WTC11 (cell line): ENCODE data around the gene TMEM144. TPM values are rescaled to one million over a fixed set of nuclear protein-coding genes. Genes with fewer than 3 reads are reported as not detected.

Experiments used
- ATAC-seq: fragments of 200-7000 bp; cut with Tn5 transposase; 2 replicates; pipeline ENCODE4 v1.10.0; 2021; ENCODE audit warnings: mild to moderate bottlenecking, moderate library complexity
- CTCF ChIA-PET: fragments of 300-600 bp; sonication (Branson Sonifier 250); formaldehyde crosslinking; loops from one replicate; lab custom pipeline; 2021; ENCODE audit warnings: antibody characterized with exemption; lab: Charles Lee
- POLR2A ChIA-PET: fragments of 350-600 bp; sonication (Branson Sonifier 250); formaldehyde crosslinking; loops from one replicate; lab custom pipeline; 2021; ENCODE audit warnings: antibody characterized with exemption; lab: Charles Lee
- DNase-seq: peaks from one replicate; pipeline ENCODE4 v3.0.0; 2021; ENCODE audit warnings: low spot score
- H3K27ac Mint-ChIP-seq: 2 replicates; pipeline ENCODE4 v1.8.0; 2021; ENCODE audit warnings: mixed read lengths
- H3K27me3 Mint-ChIP-seq: 2 replicates; pipeline ENCODE4 v1.8.0; 2021; ENCODE audit warnings: low read depth, mild to moderate bottlenecking, moderate library complexity, mixed read lengths
- H3K36me3 Mint-ChIP-seq: 2 replicates; pipeline ENCODE4 v1.8.0; 2021; ENCODE audit warnings: mixed read lengths
- H3K4me1 Mint-ChIP-seq: 2 replicates; pipeline ENCODE4 v1.8.0; 2022; ENCODE audit warnings: mixed read lengths
- H3K4me3 Mint-ChIP-seq: 2 replicates; pipeline ENCODE4 v1.8.0; 2021; ENCODE audit warnings: mild to moderate bottlenecking, moderate library complexity, mixed read lengths
- H3K9me3 Mint-ChIP-seq: 2 replicates; pipeline ENCODE4 v1.8.0; 2021; ENCODE audit warnings: mixed read lengths
- FOXK1 ChIP-seq: sonication (generic); formaldehyde crosslinking; IDR thresholded peaks from 2 replicates; pipeline ENCODE4 v1.8.0; 2022; ENCODE audit warnings: mild to moderate bottlenecking, moderate library complexity, missing genetic modification reagents
- GTF2I ChIP-seq: fragments of 250-450 bp; sonication (Bioruptor Pico); conservative IDR thresholded peaks from 2 replicates; pipeline ENCODE4 v1.4.0; 2021; ENCODE audit warnings: mild to moderate bottlenecking
- NFYB ChIP-seq: sonication (generic); formaldehyde crosslinking; conservative IDR thresholded peaks from 2 replicates; pipeline ENCODE4 v1.8.0; 2022; ENCODE audit warnings: low read depth, missing genetic modification reagents
- NR3C1 ChIP-seq: sonication (generic); formaldehyde crosslinking; conservative IDR thresholded peaks from 2 replicates; pipeline ENCODE4 v1.8.1; 2023; ENCODE audit warnings: low read depth, mild to moderate bottlenecking, missing genetic modification reagents
- PRRX2 ChIP-seq: fragments of 250-450 bp; sonication (Bioruptor Pico); IDR thresholded peaks from 2 replicates; pipeline ENCODE4 v1.8.0; 2021; ENCODE audit warnings: mild to moderate bottlenecking
- RORB ChIP-seq: fragments of 250-450 bp; sonication (Bioruptor Pico); IDR thresholded peaks from 2 replicates; pipeline ENCODE4 v1.9.0; 2021; ENCODE audit warnings: mild to moderate bottlenecking
- ZNF219 ChIP-seq: sonication (generic); formaldehyde crosslinking; IDR thresholded peaks from 2 replicates; pipeline ENCODE4 v1.8.0; 2023; ENCODE audit warnings: missing genetic modification reagents, mild to moderate bottlenecking, borderline replicate concordance
- ZNF423 ChIP-seq: fragments of 250-450 bp; sonication (Bioruptor Pico); IDR thresholded peaks from 2 replicates; pipeline ENCODE4 v2.1.2; 2022; ENCODE audit warnings: mild to moderate bottlenecking, moderate library complexity
- total RNA-seq: library from RNA; stranded (reverse); gene quantifications from 3 replicates; pipeline ENCODE4 v1.2.3, GENCODE V29; 2021
- TF ChIP-seq, protein P1 (sequence below): sonication (generic); formaldehyde crosslinking; IDR thresholded peaks from 2 replicates; pipeline ENCODE4 v1.8.0; 2023; ENCODE audit warnings: missing genetic modification reagents, mild to moderate bottlenecking, borderline replicate concordance
- TF ChIP-seq, protein P2 (sequence below): sonication (generic); formaldehyde crosslinking; IDR thresholded peaks from 2 replicates; pipeline ENCODE4 v1.8.1; 2023; ENCODE audit warnings: mild to moderate bottlenecking, moderate library complexity, missing genetic modification reagents
- TF ChIP-seq, protein P3 (sequence below): sonication (generic); formaldehyde crosslinking; IDR thresholded peaks from 2 replicates; pipeline ENCODE4 v1.8.1; 2022; ENCODE audit warnings: low read depth, mild to moderate bottlenecking, moderate library complexity, missing genetic modification reagents, borderline replicate concordance
- TF ChIP-seq, protein P4 (sequence below): fragments of 200-600 bp; IDR thresholded peaks from 2 replicates; pipeline ENCODE4 v1.8.0; 2022; ENCODE audit warnings: antibody characterized with exemption
- TF ChIP-seq, protein P5 (sequence below): fragments of 250-450 bp; sonication (Bioruptor Pico); IDR thresholded peaks from 2 replicates; pipeline ENCODE4 v1.9.0; 2021; ENCODE audit warnings: moderate library complexity, mild to moderate bottlenecking, inconsistent platforms, borderline replicate concordance
- TF ChIP-seq, protein P6 (sequence below): fragments of 250-450 bp; sonication (Bioruptor Pico); IDR thresholded peaks from 2 replicates; pipeline ENCODE4 v1.9.0; 2021; ENCODE audit warnings: mild to moderate bottlenecking

Gene TMEM144
- total RNA-seq, 1 experiment from 2014 or later, result 3.8 TPM

DNA sequence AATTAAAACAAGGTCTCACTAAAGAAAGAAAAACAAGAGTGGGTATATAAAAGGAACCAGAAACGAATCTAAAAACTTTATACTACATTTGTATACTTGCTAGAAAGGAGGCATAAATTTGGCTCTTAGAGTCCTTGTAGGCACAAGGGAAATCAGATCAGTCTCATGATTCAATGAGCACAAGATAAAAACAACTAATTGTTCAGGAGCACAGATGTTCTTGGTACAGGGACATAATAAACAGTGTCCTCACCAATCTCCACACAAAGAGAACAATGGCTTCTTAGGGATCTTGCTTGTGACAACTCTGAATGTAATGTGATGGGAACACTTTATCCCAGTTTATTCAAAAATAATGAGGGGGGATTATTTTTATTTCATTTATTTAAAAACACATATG is 28.3 kb downstream of the TMEM144 start (continued):
- TF ChIP-seq, protein P1, sequence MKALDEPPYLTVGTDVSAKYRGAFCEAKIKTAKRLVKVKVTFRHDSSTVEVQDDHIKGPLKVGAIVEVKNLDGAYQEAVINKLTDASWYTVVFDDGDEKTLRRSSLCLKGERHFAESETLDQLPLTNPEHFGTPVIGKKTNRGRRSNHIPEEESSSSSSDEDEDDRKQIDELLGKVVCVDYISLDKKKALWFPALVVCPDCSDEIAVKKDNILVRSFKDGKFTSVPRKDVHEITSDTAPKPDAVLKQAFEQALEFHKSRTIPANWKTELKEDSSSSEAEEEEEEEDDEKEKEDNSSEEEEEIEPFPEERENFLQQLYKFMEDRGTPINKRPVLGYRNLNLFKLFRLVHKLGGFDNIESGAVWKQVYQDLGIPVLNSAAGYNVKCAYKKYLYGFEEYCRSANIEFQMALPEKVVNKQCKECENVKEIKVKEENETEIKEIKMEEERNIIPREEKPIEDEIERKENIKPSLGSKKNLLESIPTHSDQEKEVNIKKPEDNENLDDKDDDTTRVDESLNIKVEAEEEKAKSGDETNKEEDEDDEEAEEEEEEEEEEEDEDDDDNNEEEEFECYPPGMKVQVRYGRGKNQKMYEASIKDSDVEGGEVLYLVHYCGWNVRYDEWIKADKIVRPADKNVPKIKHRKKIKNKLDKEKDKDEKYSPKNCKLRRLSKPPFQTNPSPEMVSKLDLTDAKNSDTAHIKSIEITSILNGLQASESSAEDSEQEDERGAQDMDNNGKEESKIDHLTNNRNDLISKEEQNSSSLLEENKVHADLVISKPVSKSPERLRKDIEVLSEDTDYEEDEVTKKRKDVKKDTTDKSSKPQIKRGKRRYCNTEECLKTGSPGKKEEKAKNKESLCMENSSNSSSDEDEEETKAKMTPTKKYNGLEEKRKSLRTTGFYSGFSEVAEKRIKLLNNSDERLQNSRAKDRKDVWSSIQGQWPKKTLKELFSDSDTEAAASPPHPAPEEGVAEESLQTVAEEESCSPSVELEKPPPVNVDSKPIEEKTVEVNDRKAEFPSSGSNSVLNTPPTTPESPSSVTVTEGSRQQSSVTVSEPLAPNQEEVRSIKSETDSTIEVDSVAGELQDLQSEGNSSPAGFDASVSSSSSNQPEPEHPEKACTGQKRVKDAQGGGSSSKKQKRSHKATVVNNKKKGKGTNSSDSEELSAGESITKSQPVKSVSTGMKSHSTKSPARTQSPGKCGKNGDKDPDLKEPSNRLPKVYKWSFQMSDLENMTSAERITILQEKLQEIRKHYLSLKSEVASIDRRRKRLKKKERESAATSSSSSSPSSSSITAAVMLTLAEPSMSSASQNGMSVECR, result no peak
- TF ChIP-seq GTF2I (CRISPR knock-in tag), result no peak

DNA sequence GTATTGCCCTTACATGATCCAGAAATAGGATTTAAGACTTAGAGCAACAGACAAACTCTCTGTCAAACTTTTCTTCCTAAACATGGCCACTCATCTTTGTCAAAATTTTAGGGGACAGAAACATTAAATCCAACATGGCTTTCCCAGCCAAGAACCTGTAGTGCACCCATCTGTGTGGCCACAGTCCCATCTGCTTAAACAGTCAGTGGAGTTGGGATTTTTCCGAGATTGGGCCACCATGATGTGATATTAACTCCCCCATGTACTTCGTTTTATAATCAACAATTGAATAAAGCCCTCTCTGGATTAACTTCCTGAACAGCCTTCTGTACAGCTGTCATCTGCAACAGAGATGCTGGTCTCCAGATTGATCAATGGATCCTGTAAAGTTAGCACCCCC is 28.9 kb downstream of the TMEM144 start:
- ATAC-seq (no peak), DNase-seq (no peak)
- Mint-ChIP-seq H3K36me3 (no peaks in the 10 kb centered on the region), H3K27me3 (no peaks in the 10 kb centered on the region), H3K9me3 (no peaks in the 10 kb centered on the region), H3K27ac (no peak overlapping the region), H3K4me3 (no peak overlapping the region), H3K4me1 (peaks cover 15% of the 10 kb centered on the region)
- POLR2A ChIA-PET, result no interaction called here
- TF ChIP-seq NR3C1 (CRISPR knock-in tag), result no peak
- TF ChIP-seq, protein P2, sequence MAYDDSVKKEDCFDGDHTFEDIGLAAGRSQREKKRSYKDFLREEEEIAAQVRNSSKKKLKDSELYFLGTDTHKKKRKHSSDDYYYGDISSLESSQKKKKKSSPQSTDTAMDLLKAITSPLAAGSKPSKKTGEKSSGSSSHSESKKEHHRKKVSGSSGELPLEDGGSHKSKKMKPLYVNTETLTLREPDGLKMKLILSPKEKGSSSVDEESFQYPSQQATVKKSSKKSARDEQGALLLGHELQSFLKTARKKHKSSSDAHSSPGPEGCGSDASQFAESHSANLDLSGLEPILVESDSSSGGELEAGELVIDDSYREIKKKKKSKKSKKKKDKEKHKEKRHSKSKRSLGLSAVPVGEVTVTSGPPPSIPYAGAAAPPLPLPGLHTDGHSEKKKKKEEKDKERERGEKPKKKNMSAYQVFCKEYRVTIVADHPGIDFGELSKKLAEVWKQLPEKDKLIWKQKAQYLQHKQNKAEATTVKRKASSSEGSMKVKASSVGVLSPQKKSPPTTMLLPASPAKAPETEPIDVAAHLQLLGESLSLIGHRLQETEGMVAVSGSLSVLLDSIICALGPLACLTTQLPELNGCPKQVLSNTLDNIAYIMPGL (CRISPR knock-in tag), result no peak
- TF ChIP-seq, protein P3, sequence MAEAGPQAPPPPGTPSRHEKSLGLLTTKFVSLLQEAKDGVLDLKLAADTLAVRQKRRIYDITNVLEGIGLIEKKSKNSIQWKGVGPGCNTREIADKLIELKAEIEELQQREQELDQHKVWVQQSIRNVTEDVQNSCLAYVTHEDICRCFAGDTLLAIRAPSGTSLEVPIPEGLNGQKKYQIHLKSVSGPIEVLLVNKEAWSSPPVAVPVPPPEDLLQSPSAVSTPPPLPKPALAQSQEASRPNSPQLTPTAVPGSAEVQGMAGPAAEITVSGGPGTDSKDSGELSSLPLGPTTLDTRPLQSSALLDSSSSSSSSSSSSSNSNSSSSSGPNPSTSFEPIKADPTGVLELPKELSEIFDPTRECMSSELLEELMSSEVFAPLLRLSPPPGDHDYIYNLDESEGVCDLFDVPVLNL (CRISPR knock-in tag), result no peak
- TF ChIP-seq, protein P1, result no peak
- TF ChIP-seq, protein P4, sequence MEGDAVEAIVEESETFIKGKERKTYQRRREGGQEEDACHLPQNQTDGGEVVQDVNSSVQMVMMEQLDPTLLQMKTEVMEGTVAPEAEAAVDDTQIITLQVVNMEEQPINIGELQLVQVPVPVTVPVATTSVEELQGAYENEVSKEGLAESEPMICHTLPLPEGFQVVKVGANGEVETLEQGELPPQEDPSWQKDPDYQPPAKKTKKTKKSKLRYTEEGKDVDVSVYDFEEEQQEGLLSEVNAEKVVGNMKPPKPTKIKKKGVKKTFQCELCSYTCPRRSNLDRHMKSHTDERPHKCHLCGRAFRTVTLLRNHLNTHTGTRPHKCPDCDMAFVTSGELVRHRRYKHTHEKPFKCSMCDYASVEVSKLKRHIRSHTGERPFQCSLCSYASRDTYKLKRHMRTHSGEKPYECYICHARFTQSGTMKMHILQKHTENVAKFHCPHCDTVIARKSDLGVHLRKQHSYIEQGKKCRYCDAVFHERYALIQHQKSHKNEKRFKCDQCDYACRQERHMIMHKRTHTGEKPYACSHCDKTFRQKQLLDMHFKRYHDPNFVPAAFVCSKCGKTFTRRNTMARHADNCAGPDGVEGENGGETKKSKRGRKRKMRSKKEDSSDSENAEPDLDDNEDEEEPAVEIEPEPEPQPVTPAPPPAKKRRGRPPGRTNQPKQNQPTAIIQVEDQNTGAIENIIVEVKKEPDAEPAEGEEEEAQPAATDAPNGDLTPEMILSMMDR, result no peak
- CTCF ChIA-PET, result no interaction called here

DNA sequence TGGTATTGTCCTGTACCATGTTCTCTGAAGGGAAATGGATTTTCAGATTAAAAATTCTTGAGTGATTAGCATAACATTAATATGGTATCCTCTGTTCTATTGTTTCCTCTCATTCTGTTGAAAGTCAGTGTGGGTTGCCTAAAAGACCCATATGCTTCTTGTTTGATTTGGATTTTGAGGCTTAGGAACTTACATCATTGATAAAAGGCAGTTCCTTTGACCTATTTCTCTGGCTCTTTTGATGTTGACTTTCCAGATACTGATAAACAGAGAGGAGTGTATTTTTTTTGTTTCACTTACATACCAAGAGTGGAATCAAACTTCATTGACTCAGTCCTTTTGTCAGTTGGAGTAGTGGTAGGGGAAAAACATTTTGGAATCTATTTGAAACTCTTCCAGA is 32.8 kb downstream of the TMEM144 start:
- peaks cover 23% of the 10 kb centered on the region for H3K4me1 Mint-ChIP-seq
- no peaks in the 10 kb centered on the region for H3K36me3 Mint-ChIP-seq
- ATAC-seq (no peak), DNase-seq (no peak)
- H3K9me3 Mint-ChIP-seq, result peaks cover 4% of the 10 kb centered on the region; the same call in 1 of the 2 replicates
- POLR2A ChIA-PET, result no interaction called here
- peak overlapping the region; percentile 69 for H3K27ac Mint-ChIP-seq
- CTCF ChIA-PET, result no interaction called here
- no peaks in the 10 kb centered on the region for H3K27me3 Mint-ChIP-seq
- no peak overlapping the region for H3K4me3 Mint-ChIP-seq
- TF ChIP-seq PRRX2 (CRISPR knock-in tag), result no peak
- TF ChIP-seq, protein P5, sequence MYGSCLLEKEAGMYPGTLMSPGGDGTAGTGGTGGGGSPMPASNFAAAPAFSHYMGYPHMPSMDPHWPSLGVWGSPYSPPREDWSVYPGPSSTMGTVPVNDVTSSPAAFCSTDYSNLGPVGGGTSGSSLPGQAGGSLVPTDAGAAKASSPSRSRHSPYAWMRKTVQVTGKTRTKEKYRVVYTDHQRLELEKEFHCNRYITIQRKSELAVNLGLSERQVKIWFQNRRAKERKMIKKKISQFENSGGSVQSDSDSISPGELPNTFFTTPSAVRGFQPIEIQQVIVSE (CRISPR knock-in tag), result no peak
- no peak for TF ChIP-seq RORB (CRISPR knock-in tag)
- TF ChIP-seq, protein P6, sequence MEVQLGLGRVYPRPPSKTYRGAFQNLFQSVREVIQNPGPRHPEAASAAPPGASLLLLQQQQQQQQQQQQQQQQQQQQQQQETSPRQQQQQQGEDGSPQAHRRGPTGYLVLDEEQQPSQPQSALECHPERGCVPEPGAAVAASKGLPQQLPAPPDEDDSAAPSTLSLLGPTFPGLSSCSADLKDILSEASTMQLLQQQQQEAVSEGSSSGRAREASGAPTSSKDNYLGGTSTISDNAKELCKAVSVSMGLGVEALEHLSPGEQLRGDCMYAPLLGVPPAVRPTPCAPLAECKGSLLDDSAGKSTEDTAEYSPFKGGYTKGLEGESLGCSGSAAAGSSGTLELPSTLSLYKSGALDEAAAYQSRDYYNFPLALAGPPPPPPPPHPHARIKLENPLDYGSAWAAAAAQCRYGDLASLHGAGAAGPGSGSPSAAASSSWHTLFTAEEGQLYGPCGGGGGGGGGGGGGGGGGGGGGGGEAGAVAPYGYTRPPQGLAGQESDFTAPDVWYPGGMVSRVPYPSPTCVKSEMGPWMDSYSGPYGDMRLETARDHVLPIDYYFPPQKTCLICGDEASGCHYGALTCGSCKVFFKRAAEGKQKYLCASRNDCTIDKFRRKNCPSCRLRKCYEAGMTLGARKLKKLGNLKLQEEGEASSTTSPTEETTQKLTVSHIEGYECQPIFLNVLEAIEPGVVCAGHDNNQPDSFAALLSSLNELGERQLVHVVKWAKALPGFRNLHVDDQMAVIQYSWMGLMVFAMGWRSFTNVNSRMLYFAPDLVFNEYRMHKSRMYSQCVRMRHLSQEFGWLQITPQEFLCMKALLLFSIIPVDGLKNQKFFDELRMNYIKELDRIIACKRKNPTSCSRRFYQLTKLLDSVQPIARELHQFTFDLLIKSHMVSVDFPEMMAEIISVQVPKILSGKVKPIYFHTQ, result no peak
- TF ChIP-seq ZNF219 (CRISPR knock-in tag), result no peak
- no peak for TF ChIP-seq NFYB
- no peak for TF ChIP-seq FOXK1 (CRISPR knock-in tag)
- no peak for TF ChIP-seq ZNF423
